SK-N-SH (cell line): ENCODE data around the gene HAUS7.

Experiments used
- MEF2A ChIP-seq: IDR thresholded peaks from 2 replicates; pipeline ENCODE4 v1.4.0; 2012; ENCODE audit warnings: low read depth, borderline replicate concordance
- RAD21 ChIP-seq: IDR thresholded peaks from 2 replicates; pipeline ENCODE4 v1.6.1; 2012; ENCODE audit warnings: mild to moderate bottlenecking, low read length
- TF ChIP-seq, protein P1 (sequence below): fragments of 200-600 bp; sonication (generic); IDR thresholded peaks from 2 replicates; pipeline ENCODE4 v1.6.1; 2017; ENCODE audit warnings: antibody characterized with exemption, mild to moderate bottlenecking, moderate library complexity

DNA sequence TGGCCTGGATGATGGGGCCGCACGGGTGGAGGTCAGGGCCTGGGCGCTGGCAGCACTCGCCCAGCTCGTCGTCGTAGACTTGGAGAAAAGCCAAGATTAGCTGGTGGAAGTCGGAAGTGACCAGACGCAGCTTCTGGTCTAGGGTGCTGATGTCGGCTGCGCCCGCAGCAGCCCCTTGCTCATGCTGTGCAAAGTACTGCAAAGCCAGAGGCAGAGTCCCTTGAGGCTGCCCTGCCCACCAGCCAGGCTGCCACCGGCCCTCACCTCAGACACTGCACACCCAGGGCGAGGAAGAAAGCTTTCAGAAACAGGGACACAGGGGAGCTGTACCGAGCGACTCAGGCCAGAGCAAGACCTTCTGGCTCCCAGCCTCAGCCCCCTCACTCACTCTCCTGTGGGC is 14.8 kb downstream of the HAUS7 start:
- no peak for TF ChIP-seq RAD21
- TF ChIP-seq MEF2A: no peak
- TF ChIP-seq, protein P1, sequence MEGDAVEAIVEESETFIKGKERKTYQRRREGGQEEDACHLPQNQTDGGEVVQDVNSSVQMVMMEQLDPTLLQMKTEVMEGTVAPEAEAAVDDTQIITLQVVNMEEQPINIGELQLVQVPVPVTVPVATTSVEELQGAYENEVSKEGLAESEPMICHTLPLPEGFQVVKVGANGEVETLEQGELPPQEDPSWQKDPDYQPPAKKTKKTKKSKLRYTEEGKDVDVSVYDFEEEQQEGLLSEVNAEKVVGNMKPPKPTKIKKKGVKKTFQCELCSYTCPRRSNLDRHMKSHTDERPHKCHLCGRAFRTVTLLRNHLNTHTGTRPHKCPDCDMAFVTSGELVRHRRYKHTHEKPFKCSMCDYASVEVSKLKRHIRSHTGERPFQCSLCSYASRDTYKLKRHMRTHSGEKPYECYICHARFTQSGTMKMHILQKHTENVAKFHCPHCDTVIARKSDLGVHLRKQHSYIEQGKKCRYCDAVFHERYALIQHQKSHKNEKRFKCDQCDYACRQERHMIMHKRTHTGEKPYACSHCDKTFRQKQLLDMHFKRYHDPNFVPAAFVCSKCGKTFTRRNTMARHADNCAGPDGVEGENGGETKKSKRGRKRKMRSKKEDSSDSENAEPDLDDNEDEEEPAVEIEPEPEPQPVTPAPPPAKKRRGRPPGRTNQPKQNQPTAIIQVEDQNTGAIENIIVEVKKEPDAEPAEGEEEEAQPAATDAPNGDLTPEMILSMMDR: no peak
